ENCODE data around the gene STRIP2.

The STRIP2 gene

GRCh38 chr7:129394982-129395914 is 39.0 kb upstream of the STRIP2 start:
- H3K9me3 ChIP-seq (ENCODE audit: control insufficient read depth, insufficient read depth, low read depth, low read length), result no peaks in the 10 kb centered on the region
- H3K4me3 ChIP-seq (ENCODE audit: low read depth, low read length), result no peak overlapping the region
- no peak overlapping the region for H3K27ac ChIP-seq (ENCODE audit: extremely low read depth, low read depth, low read length)
- TF ChIP-seq ZBTB49 (tag by site-specific recombination; IDR thresholded peaks at IDR 0.05; ENCODE audit: low read depth) (no peak), ZNF639 (tag by site-specific recombination; IDR thresholded peaks at IDR 0.05) (no peak), ZNF621 (tag by site-specific recombination; IDR thresholded peaks at IDR 0.05) (no peak), ZNF658 (tag by site-specific recombination; IDR thresholded peaks at IDR 0.05) (no peak), ZNF785 (tag by site-specific recombination; IDR thresholded peaks at IDR 0.05) (no peak), ZNF223 (tag by site-specific recombination; IDR thresholded peaks at IDR 0.05) (no peak), CTCF (tag by site-specific recombination; IDR thresholded peaks at IDR 0.05) (no peak), ZNF423 (tag by site-specific recombination; IDR thresholded peaks at IDR 0.05) (no peak), ZEB2 (tag by site-specific recombination; IDR thresholded peaks at IDR 0.05) (no peak), ZNF2 (tag by site-specific recombination; IDR thresholded peaks at IDR 0.05) (no peak), ZNF184 (tag by site-specific recombination; IDR thresholded peaks at IDR 0.05) (no peak)
- peaks cover 0 to 1% of the 10 kb centered on the region in 2 experiments; a peak in 1 of 3 replicates for H3K36me3 ChIP-seq (ENCODE audit: control insufficient read depth in 2 of 2, insufficient read depth in 1 of 2, low read length in 2 of 2)
- no peaks in the 10 kb centered on the region for H3K4me1 ChIP-seq (ENCODE audit: control insufficient read depth, insufficient read depth, low read length)
- ChIA-PET CTCF (interaction anchor here (0.6 to 1.7 kb wide), 3 partner anchors 19 to 59 kb away, joined by 3 to 7 read pairs (median 3); no protein-coding TSS in a partner anchor), POLR2A (no interaction called here)

- Histone ChIP-seq H3K4me3 (ENCODE audit: low read depth, low read length) (no peak overlapping the region), H3K9me3 (ENCODE audit: control insufficient read depth, insufficient read depth, low read depth, low read length) (no peaks in the 10 kb centered on the region), H3K36me3 (ENCODE audit: control insufficient read depth in 2 of 2, insufficient read depth in 1 of 2, low read length in 2 of 2) (peaks cover 0 to 1% of the 10 kb centered on the region in 2 experiments; a peak in 2 of 3 replicates), H3K4me1 (ENCODE audit: control insufficient read depth, insufficient read depth, low read length) (no peaks in the 10 kb centered on the region), H3K27ac (ENCODE audit: extremely low read depth, low read depth, low read length) (no peak overlapping the region)
- ChIA-PET POLR2A (interaction anchor here (0.6 to 1.3 kb wide), 3 partner anchors 31 to 206 kb away, joined by 3 to 5 read pairs (median 4); partner anchors contain the start of gene STRIP2), CTCF (interaction anchor here (0.5 to 1.9 kb wide), 11 partner anchors 10 to 182 kb away, joined by 3 to 6 read pairs (median 4); no protein-coding TSS in a partner anchor)
- TF ChIP-seq SCRT2 (tag by site-specific recombination; IDR thresholded peaks at IDR 0.05) (0 out of 2 replicates have a peak, but pooled peaks have one; percentile 17), ZNF132 (tag by site-specific recombination; IDR thresholded peaks at IDR 0.05; ENCODE audit: borderline replicate concordance) (no peak), ZBTB17 (tag by site-specific recombination; IDR thresholded peaks at IDR 0.05) (peak; percentile 39; the same call in 1 of the 2 replicates)
These were observed 32.8 kb upstream of the STRIP2 start for GRCh38 chr7:129401228-129401966.

Measured in HEK293 (cell line).